Measurements from ENCODE around the gene TMEM236.

GRCh38 chr10:17765602-17766001, 13.6 kb downstream of the TMEM236 start:
- TF ChIP-seq CTCF (conservative IDR thresholded peaks at IDR 0.05; ENCODE audit: low read depth, low read length) = no peak
- no peak for TF ChIP-seq EZH2 (IDR thresholded peaks at IDR 0.05; ENCODE audit: low read length, unreplicated experiment)
- no peak for TF ChIP-seq EZH2phosphoT487 (IDR thresholded peaks at IDR 0.05; ENCODE audit: borderline replicate concordance, low read length)
